HG02981 (cell line): ENCODE measurements around the gene LHFPL6.

Experiments
- ATAC-seq: cut with Tn5 transposase; IDR thresholded peaks from one replicate; pipeline ENCODE4 v1.9.1; 2021; ENCODE audit warnings: mild to moderate bottlenecking, moderate library complexity; ENCODE audit not compliant: unreplicated experiment

The LHFPL6 gene

DNA sequence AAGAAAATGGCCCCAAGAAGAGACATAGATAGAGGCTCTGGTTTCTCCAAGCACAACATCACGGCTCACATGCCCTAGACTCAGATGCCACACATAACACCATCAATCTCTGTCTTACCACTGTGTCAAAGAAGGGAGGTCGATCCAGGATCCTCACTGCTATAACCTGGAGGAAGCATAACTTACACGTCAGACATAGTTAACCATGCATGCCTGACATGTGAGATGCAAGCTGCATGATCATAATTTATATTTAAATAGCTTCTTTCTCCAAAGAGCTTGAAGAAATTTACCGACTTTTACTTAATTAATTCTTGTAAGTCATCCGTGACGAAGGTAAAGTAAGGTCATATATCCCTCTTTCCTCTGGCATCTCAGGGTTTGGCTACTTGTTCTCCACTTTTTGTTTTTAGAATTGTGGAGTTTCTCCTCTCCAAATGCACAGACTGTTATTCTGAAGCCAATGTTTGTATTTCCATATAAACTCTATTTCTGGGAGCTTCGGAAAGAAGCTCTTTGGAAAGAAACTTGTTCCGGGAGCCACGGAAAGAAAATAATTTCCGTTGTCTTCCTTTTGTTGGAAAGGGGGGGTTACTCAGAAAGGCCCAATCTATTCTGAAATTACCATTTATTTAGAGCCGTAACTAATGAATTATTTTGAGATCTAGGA is 205.6 kb downstream of the LHFPL6 start:
- no peak for ATAC-seq

DNA sequence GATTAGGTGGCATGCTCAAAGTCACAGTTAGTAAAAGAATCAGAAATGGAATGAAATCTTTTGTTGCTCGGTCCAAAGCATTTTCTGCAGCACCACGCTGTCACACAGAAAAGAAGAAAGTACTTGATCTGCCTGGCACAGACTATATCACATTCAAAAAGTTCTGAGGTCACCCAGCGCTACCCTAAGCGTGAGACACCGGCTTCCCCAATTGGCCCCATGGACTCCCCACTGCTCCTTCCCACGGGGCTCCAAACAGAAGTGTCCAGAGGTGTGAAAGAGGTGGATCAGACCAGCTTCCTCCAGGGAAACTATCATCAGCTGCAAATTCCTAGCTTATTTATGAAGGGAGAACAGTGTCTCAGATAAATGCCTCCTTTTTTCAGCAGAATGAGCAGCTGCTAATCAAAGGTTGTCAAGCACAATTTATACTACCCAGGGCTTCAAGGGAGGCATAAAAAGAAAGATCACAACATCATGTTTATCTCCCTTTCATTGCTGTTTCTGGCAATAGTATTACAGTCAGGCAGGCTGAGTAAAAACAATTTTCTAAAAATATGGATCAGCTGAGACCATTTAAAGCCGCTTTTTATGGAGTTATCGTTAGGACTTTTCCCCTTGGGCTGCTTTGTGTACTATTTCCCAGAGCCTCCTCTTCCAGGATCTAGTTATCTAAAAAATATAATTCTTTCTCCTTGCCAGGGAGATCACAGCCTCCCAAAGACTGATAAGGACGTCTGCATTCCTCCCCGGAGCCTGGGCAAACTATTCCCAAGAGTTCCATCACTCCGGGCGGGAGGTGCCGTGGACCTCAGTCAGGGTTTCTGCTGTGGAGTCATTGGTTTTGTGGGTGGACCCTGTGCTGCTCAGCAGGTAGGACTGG is 208.0 kb downstream of the LHFPL6 start:
- no peak for ATAC-seq

DNA sequence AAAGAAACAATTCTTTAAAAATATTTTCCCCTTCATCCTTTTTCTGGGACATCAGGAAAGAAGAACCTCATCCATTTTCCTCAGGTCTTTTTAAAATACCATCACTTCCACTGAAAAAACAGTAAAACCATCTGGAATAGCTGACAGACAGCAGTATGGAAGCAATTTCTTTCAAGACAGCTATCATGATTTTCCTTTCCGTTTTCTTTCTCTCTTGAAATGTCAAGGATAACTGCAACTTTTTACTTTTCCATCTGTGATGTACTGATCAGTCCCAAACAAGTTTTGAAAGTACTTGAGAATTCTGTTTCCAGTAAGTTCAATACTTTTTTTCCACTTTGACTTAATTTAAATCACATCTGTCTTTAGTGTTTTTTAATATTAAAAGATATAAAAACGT is 211.2 kb downstream of the LHFPL6 start:
- no peak for ATAC-seq

DNA sequence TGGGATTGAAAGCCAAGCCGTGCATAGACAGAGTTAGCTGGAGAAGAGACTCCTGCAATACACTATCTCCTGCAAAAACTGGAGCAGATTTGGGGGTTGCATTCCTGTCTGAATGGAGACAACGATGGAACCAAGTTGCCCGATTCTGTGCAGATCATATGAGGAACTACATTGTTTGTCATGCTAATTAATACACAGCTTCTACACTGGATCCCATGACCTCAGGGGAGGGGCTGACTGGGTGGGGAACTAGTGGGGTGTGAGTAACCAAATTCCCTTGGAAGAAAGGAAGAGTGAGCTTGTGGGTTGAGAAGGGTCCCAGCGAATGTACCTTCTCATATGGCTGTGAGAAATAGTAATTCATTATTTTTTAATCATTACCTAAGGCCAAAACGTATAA is 214.0 kb downstream of the LHFPL6 start:
- ATAC-seq, result no peak

DNA sequence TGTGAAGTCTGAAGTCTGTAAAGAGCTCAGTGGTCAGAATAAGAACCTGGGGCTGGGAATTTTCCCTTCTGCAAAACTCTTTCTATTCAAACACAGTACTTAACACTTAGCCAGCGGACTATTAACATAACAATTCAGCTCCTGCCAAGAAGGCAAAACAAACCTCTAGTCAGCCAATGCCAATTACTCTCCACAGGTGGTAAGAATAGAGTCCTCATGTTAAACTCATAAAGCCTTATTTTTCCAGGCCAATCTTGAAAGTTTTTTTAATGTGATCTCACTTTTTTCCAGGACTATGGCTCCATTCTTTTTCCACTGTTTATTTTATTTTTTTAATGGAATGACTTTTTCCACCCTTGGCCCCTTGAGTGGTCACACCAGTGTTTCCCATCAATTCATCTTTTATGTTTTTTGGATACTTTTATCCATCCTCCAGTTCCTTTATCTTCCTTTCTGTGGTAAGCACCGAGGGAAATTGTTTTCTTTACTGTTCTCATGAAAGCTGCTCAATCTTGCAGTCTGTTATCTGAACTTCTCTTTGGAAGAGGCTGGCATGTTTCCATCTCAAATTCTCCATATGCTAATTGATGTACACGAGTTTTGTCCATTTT is 217.3 kb downstream of the LHFPL6 start:
- no peak for ATAC-seq

DNA sequence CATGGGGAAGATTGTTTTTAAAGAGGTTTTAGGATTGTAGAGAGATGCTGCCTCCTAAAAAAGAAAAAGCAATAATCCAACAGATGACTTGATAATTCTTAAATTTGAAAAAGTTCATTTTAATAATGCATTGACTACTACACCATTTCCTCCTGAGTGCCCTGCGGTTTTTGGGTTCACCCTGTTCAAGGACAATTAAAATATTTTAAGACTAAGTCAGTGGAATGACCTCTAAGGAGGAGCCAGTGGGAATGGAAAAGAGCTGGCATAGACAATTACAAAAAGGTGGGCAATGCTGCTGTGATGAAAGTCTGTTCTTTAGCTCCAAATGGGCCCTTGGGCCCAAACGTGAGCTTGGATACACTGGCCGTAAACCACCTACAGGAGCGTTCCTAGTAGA is 217.8 kb downstream of the LHFPL6 start:
- ATAC-seq, result no peak

DNA sequence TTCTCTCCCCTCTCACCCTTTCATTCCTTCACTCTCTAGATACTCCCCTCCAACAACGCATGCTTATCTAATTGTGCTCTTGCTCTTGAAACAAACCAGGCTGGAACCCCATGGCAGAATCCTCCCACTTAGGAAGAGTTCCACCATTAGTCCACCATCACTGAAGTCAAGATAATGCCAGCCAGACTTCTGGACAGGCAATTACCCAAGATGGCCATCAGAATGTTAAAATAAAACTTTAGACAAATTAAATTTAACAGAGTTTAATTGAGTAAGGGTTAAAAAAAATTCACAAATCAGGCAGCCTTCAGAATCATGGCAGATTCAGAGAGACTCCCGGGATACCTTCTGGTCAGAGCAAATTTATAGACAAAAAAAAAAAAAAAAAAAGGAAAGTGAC is 221.5 kb downstream of the LHFPL6 start:
- no peak for ATAC-seq

DNA sequence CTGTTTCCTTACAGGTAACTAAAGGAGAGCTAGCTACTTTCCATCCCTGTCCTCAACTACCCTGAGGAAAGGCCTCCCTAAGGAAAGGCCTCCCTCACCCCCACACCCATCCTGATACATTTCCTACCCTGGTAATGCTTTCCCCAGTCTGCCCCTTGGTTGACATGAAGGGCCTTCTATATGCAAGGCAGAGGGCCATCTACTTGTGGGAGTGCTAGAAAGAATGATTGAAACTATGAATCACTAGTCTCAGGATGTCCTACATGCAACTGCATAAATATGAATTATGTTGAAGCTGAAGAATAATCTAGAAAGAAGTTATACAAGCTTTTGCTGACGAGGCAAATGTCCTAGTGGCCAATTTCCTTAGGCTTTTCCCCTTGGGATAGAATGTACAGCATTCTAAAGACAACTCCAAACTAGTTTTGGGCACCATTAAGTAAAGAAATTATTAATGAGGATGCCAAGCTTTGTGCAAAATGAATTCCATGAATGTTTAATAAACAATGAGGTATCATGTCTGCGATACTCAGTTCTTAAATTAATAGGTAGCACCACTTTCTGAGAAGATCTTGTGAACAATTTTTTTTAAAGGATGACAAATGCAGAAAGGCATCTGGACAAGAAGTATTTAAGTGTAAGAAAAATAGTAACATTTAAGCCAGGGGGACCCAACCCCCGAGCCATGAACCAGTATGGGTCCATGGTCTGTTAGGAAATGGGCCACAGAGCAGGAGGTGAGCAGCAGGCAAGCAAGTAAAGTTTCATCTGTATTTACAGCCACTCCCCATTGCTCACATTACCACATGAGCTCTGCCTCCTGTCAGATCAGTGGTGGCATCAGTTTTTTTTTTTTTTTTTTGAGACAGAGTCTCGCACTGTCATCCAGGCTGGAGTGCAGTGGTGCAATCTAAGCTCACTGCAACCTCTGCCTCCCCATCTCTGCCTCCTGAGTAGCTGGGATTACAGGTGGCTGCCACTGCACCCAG is 223.0 kb downstream of the LHFPL6 start:
- no peak for ATAC-seq

DNA sequence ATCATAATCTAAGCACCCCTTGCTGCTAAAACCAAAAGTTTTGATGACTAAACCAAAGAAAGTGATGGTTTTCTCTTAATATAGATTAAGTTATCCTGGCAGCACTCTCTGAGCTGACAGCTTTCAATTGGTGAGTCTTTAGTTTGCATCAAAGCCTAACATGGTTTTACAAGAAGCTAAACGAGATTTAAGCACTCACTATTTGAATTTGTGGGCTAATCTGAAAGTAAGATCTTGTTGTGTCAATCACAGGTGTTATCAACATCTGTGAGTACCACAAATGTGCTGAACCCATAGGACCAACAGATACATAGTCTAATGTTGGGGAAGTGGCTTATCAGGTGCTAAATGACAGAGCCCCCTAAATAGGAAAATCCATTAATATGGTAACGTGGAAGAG is 223.9 kb downstream of the LHFPL6 start:
- peak; percentile 93 for ATAC-seq

DNA sequence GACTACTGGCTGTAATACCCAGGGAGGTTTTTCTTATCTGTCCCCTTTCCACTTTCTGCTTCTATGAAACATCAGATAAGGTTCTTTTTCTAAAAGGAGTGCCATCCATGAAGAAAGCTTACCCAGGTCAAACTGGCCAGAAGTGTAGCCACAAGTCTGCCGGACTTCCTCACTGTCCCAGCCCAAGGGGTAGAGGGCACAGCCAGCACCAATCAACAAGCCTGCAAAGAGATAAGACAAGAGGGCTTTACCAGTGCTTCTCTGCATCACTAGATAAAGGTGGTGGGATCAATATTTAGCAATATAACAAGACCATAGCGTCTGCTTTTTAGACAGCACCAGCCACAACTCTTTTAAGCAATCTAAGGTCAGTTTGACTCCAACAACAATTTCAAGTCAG is 224.7 kb downstream of the LHFPL6 start:
- no peak for ATAC-seq

DNA sequence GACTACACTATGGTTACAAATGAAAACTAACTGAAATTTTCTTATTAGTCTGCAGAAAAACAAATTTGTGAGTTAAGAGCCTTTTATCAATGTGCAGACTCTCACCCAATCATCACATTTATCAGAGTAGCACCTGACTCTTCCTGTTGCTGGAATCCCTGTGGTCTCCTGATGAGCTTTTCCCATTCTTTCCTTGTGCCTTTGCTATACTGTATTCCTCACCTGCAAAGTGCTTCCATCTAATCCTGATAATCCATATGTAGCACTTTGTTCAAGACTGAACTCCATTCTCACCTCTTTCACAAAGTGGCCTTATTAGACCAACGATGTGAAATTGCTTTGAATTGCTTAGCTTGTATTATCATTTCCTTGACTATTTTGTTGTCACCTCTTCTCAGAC is 225.3 kb downstream of the LHFPL6 start:
- no peak for ATAC-seq

DNA sequence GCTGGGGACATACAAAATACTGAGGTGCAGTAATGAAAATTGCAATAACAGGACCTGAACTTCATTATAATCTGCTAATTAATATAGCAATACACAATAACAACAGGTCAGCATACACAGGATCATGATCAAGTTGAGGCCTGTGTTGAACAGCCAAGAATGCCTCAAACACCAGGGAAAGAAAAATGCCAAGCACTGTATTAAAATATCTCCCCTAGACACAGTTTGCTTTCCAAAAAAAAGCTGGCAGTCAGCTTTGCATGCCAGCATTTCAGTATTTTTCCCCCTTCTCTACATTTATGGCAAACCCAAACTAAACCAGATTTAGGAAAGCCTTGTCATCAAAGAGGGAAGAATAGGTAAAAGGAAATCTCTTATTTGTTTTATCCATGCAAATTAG is 226.9 kb downstream of the LHFPL6 start:
- ATAC-seq, result no peak

DNA sequence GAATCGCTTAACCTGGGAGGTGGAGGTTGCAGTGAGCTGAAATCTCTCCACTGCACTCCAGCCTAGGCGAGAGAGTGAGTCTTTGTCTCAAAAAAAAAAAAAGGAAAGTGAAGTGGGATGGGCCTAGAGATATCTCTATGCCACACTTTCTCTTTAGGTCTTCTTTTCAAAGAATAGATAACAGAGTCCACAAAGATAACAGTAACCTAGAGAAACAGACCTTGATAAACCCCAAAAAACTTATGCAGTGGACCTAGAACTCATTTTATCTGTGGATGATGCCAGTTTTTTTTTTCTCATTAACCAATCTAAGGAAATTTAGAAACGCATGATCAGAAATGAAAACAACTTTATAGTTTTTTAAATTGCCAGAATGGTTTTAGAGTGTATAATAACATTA is 227.4 kb downstream of the LHFPL6 start:
- no peak for ATAC-seq

DNA sequence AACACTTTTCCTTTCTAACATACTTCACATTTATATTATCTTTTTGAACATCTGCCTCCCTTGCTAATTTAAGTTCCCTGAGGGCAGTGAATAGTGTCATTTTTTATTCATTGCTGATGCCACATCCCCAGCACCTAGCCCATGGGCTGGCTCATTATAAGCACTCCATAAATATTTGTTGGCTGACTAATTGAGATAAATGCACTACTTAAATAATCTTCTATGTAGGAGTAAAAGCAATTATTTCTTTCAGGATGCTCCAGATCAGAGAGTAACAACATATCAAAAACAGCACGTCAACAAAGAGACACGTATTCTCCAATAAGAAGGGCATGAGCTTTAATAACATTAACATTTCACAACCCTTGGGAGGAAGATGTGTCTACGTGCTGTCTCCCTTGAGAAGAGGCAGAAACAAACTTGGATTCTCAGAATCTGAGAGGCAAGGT is 228.2 kb downstream of the LHFPL6 start:
- ATAC-seq, result no peak

DNA sequence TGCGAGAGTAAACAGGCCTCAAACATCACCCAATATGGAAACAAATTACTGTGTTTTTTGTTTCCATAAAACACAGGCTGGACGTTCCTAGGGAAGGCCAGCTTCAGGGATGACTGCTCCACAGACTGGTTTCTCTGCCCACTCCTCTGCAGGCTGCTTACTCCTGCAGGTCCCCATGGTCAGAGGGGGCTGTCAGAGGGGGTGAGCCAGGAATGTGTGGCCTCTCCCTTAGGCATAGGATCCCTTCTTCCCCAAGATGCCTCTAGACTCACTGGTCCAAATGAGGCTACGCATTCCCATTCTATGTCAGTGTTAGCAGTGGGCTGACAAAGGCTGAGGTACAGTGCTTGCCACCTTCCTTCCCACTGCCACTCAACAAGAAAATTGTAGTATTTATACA is 229.8 kb downstream of the LHFPL6 start:
- no peak for ATAC-seq

DNA sequence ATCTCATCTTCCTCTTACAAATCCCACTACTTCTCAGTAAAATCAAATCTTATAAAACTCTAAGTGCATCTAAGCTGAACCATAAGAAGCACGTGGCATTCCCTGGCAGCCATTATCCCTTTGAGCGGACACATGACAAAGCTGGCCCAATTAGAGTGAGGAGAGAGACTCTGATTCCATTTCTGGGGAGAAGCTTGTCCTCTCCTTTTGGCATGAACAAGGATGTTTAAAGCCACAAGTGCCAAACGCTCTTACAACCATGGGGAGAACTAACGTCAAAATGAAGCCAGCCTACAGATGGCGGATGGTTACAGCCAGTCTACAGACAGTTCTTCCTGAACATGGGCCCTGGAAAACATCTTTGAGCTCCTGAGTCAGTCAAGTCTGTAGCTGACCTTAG is 231.3 kb downstream of the LHFPL6 start:
- no peak for ATAC-seq

DNA sequence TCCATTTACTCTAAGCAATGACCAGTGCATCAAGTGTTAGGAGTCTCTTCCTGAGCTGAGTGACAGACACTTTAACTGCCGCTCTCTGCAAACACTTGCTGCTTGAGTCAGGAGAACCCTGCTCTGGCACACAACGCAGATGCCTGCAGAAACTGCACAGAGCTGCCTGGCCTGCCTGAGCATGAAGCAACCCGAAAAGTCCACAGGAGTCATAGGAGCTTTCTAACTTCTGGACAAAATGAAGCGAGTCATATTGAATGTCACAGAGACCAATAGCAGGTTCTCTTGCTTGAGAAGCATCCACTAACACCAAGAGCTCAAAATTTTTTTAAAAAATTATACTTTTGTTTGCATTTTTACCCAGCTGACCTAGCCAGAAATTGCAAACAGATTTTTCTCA is 232.4 kb downstream of the LHFPL6 start:
- ATAC-seq, result no peak

DNA sequence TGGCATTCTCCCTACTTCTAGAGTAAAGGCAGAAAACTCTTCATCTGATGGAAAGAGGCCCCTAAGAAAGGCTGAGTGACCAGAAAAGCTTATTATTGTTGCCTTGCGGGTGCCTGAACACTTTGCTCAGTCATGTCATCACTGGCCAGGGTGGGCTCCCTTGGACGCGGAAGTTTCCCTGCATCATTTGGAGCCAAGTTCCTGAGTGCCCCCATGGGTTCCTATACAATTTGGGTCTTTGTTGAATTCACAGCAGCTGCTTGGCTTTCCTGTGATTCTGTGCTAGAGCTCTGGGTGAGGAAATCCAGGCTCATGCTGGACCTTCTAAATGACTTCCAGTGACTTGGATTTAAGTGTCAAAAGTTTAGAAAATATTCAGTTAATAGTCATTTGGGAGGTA is 232.9 kb downstream of the LHFPL6 start:
- ATAC-seq, result no peak

DNA sequence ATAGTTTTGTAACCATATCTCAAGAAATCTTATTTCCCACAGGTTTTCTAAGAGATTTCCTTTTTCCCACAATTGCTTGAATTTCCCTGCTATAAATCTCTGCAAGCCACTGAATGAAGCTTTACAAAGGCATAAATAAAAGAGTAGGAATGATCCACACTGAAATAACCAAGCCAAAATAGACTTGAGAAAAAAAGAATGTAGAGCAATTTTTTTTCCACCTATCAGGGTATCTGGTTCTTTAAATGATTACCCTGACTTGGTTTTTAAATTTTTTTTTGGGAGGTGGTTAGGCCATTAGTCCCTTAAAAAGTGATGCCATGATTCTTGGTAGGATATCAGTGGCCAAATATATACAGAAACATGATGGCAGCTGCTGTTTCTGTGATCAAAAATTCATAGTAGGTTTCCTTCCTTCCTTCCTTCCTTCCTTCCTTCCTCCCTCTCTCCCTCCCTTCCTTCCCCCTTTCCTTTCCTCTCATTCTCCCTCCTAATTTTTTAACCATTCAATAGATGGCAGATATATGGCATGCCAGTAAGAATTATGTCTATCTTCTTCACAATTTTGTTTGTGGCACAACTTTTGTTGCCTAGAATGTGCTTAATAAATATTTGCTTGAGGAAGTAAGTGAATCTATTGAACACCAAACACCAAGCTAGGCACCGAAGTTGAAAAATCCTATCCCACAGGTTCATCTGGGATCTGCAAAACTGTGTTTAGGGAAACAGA is 233.7 kb downstream of the LHFPL6 start:
- ATAC-seq, result no peak

DNA sequence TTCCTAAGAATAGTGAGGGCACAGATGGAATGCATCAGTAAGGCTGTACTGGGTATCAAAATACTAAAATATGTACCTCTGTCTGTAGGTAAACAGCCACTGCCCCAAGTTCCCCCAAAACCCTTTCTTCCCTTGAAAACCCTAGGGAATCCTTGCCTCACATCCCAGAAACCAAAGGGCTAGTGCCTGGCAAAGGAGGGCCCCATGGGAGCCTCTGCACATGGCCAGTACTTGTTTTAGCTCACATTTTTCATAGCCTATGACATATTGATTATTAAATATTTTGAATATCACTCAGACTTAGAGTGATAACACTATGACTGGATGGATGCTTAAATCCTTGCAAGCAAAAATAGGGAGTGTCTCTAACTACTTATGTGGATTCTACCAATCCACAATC is 237.1 kb downstream of the LHFPL6 start:
- ATAC-seq, result no peak
